ENCODE measurements around the gene KY.

DNA sequence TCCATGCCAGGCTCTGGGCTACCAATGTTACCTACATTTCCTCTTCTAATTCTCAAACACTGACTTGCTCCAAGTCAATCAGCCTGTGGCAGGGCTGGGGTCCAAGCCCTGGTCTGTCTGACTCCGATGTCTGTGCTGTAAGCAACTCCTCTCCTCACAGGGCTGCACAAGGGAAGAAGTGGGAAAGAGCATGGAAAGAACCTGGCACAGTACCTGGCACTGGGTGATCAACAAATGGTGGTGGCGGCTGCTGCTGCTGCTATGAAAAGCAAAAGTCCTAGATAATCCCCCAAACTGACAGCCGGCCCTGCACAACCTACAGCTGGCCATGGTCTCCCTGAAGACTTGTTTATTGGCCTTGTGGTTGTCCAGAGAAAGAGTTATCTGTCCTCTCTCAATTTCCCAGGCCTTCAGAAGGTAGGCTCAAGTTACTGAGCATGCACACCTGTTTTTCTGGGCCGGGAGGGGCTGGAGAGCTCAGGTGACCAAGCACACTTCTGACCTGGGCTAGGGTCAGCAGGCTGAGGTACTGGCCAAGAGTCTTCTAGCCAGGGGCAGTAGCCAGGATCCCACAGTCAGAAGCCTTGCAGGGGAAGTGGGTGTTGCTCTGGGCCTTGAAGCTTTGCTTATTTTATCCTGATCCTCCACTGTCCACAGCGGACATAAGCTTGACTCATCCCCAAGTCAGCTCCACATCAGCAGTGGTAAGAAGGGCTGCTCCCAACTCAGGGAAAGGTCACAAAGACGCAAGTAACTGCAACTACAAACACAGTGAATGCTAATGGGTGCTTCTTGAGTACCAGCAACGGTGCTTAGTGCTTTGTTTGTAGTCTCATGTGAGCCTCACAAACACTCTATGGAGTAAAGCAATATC is 35.3 kb upstream of the KY start:
- TF ChIP-seq XRCC5 (optimal IDR thresholded peaks at IDR 0.05; ENCODE audit: low read length): no peak
- TF ChIP-seq, protein P1, sequence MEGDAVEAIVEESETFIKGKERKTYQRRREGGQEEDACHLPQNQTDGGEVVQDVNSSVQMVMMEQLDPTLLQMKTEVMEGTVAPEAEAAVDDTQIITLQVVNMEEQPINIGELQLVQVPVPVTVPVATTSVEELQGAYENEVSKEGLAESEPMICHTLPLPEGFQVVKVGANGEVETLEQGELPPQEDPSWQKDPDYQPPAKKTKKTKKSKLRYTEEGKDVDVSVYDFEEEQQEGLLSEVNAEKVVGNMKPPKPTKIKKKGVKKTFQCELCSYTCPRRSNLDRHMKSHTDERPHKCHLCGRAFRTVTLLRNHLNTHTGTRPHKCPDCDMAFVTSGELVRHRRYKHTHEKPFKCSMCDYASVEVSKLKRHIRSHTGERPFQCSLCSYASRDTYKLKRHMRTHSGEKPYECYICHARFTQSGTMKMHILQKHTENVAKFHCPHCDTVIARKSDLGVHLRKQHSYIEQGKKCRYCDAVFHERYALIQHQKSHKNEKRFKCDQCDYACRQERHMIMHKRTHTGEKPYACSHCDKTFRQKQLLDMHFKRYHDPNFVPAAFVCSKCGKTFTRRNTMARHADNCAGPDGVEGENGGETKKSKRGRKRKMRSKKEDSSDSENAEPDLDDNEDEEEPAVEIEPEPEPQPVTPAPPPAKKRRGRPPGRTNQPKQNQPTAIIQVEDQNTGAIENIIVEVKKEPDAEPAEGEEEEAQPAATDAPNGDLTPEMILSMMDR (CRISPR knock-in tag; IDR thresholded peaks at IDR 0.05): no peak
- TF ChIP-seq ZNF235 (CRISPR knock-in tag; IDR thresholded peaks at IDR 0.05; ENCODE audit: borderline replicate concordance): no peak
- TF ChIP-seq BRCA1 (CRISPR knock-in tag; IDR thresholded peaks at IDR 0.05): no peak
- TF ChIP-seq CREB1 (IDR thresholded peaks at IDR 0.05): no peak
- no peak for TF ChIP-seq CREB1 (CRISPR knock-in tag; IDR thresholded peaks at IDR 0.05)
- TF ChIP-seq PHB2 (IDR thresholded peaks at IDR 0.05; ENCODE audit: partially characterized antibody): no peak
